GM19035 (cell line): ENCODE measurements around the gene ADAP1.

Experiments
- ATAC-seq: cut with Tn5 transposase; IDR thresholded peaks from one replicate; pipeline ENCODE4 v1.9.1; 2021; ENCODE audit not compliant: unreplicated experiment

ADAP1 gene

GRCh38 chr7:896346-897075 lies 58.0 kb downstream of the ADAP1 start:
- ATAC-seq = no peak

- no peak for ATAC-seq
Observed at GRCh38 chr7:895451-896052, 58.9 kb downstream of the ADAP1 start.

- ATAC-seq = no peak
Observed at GRCh38 chr7:894927-895450, 59.5 kb downstream of the ADAP1 start.

GRCh38 chr7:894164-894867 lies 60.2 kb downstream of the ADAP1 start:
- ATAC-seq = no peak

- ATAC-seq = no peak
Observed at GRCh38 chr7:893686-894085, 60.8 kb downstream of the ADAP1 start.

- ATAC-seq = no peak
Observed at GRCh38 chr7:892648-893593, 61.6 kb downstream of the ADAP1 start.

- ATAC-seq = no peak
Observed at GRCh38 chr7:891805-892204, 62.7 kb downstream of the ADAP1 start.

- no peak for ATAC-seq
Observed at GRCh38 chr7:891291-891690, 63.2 kb downstream of the ADAP1 start.

GRCh38 chr7:890868-891267 lies 63.6 kb downstream of the ADAP1 start:
- no peak for ATAC-seq

GRCh38 chr7:889391-889790 lies 65.1 kb downstream of the ADAP1 start:
- ATAC-seq = no peak

- no peak for ATAC-seq
Observed at GRCh38 chr7:889025-889390, 65.5 kb downstream of the ADAP1 start.

GRCh38 chr7:888081-889024 lies 66.1 kb downstream of the ADAP1 start:
- ATAC-seq = no peak

- ATAC-seq = no peak
Observed at GRCh38 chr7:887488-887820, 67.0 kb downstream of the ADAP1 start.

GRCh38 chr7:886626-887487 lies 67.6 kb downstream of the ADAP1 start:
- ATAC-seq = no peak

GRCh38 chr7:885893-886625 lies 68.4 kb downstream of the ADAP1 start:
- no peak for ATAC-seq

- ATAC-seq = no peak
Observed at GRCh38 chr7:885261-885892, 69.1 kb downstream of the ADAP1 start.

GRCh38 chr7:884191-885003 lies 70.1 kb downstream of the ADAP1 start:
- ATAC-seq = no peak
